Mesodermal cell (in vitro differentiated cells): ENCODE data around the gene FAM43A.

Experiments used
- H3K27ac ChIP-seq: 2 replicates; pipeline ENCODE4 v1.7.0; 2013; ENCODE audit warnings: mild to moderate bottlenecking, low read depth, low read length, moderate library complexity; ENCODE audit not compliant: severe bottlenecking
- H3K36me3 ChIP-seq: 2 replicates; pipeline ENCODE4 v1.7.1; 2013; ENCODE audit warnings: mild to moderate bottlenecking, low read length, moderate library complexity; ENCODE audit not compliant: control insufficient read depth, insufficient read depth
- H3K4me1 ChIP-seq: one replicate; pipeline ENCODE4 v1.7.1; 2013; ENCODE audit warnings: mild to moderate bottlenecking, low read length; ENCODE audit not compliant: insufficient read depth, control insufficient read depth, poor library complexity, severe bottlenecking
- H3K4me3 ChIP-seq: 2 replicates; pipeline ENCODE4 v1.7.0; 2013; ENCODE audit warnings: low read length, control low read depth, mild to moderate bottlenecking; ENCODE audit not compliant: insufficient read depth, poor library complexity, severe bottlenecking; ENCODE audit errors: extremely low read depth
- H3K9me3 ChIP-seq: 2 replicates; pipeline ENCODE4 v1.7.1; 2013; ENCODE audit warnings: mild to moderate bottlenecking, low read length, moderate library complexity; ENCODE audit not compliant: control insufficient read depth
- WGBS, 2 experiments: methylation state at CpG; one replicate each; pipeline ENCODE4 v1.1.5; 2013; ENCODE audit warnings: missing lambda C conversion rate in 2 of 2; ENCODE audit not compliant: insufficient coverage in 2 of 2; 5-methylcytosine and 5-hydroxymethylcytosine counted together

FAM43A gene

DNA sequence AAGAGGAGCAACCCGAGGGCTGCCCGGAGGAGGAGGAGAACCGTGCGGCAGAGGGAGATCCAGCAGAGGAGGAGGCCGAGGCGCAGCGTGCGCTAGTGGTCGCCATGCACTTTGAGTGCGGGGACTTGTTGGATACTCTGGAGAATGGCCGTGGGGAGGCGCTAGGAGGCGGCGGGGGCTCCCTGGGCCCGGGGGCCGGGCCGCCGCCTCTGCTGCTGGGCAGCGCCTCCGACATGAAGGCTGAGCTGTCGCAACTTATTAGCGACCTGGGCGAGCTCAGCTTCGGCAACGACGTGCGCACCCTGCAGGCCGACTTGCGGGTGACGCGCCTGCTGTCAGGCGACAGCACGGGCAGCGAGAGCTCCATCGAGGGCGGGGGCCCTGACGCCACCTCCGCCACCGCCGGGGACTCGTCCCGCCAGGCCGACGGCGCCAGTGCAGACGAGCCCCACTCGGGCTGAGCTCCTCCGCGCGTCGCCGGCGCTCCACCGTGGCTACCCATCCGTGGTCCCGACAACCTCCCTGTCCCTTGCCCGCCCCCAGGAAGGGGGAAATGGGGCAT, 2.0 kb downstream of the FAM43A start:
- WGBS, 2 experiments = 2% methylated on average over 51 to 57 of the region's 57 CpGs
- Histone ChIP-seq H3K27ac (peak overlapping the region; percentile 91), H3K36me3 (peaks cover 16% of the 10 kb centered on the region), H3K4me1 (peaks cover 11% of the 10 kb centered on the region), H3K9me3 (no peaks in the 10 kb centered on the region), H3K4me3 (peak overlapping the region; percentile 87)

DNA sequence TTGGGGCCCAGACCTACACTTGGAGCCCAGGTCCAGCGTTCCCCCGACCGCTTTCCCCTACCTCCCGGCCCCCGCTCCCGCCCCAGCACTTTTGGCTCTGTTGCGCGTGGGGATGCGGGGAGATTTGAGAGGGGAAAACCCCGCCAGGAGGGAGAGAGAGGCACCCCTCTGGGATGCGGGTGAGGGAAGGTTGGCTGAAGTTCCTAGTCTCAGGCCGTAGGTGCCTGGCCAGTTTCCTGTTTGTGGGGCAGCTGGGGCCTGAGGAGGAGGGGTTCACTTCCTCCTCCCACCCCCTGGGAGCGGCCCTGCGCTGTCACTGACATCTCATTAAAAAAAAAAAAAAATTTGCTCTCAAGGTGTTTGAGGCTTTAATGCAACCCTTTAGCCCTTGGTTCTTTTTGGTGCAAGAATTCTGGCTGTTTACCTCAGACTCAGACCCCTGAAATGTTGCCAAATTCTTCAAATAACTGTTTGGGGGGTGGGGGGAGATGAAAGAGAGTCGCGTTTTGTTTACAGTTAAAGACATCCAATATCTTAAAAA, 2.6 kb downstream of the FAM43A start:
- Histone ChIP-seq H3K4me3 (peak overlapping the region; percentile 87), H3K36me3 (peaks cover 16% of the 10 kb centered on the region), H3K27ac (peak overlapping the region; percentile 91), H3K9me3 (no peaks in the 10 kb centered on the region), H3K4me1 (peaks cover 6% of the 10 kb centered on the region)
- WGBS, 2 experiments = 0% methylated on average over 2 of the region's 16 CpGs; no CpG with 5 or more reads in 1 of the 2 experiments

DNA sequence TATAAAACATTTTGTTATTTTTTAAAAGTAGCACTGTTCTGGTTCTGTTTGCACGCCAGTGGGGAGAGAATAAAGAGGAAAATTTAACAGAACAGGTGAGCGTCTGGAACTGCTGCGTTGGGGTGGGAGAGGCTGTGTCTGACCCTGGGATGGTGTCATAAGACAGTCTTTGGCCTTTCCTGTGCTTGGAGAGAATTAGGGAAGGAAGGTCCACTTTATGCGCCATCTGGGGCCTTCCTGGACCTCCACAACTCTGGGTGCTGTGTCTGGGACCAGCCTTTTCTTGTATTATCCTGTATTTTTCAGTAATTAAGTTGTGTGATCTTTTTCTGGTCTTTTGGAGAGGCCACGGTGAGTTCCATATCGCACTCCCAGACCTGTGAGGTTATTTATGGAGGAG, 3.3 kb downstream of the FAM43A start:
- Histone ChIP-seq H3K36me3 (peaks cover 16% of the 10 kb centered on the region), H3K27ac (peak overlapping the region; percentile 91), H3K4me1 (peaks cover 5% of the 10 kb centered on the region), H3K4me3 (peak overlapping the region; percentile 87), H3K9me3 (no peaks in the 10 kb centered on the region)
- 69 to 80% methylated on average over 3 to 4 of the region's 6 CpGs for WGBS, 2 experiments

DNA sequence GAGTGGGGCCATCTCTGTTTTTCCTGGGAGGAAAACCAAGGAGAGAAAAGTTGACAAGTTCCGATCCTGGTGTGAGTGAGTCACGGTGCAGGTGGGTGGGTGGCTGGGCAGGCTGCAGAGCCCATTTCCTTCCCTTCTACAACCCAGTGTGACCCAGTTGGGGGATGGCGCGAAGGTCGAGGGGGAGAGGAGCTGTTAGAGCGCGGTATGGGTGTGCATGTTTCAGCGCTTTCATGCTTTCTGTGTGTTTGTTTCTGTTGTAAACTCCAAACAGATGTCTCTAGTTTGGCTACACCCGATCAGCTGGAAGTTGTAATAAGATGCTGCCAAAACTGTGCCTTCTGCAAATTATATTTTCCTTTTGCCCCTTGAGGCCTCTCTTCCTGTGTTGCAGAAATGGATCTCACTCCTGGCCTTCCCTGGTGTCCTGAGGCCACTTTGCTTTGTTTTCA, 3.8 kb downstream of the FAM43A start:
- H3K9me3 ChIP-seq = no peaks in the 10 kb centered on the region
- H3K27ac ChIP-seq = peak overlapping the region; percentile 91

DNA sequence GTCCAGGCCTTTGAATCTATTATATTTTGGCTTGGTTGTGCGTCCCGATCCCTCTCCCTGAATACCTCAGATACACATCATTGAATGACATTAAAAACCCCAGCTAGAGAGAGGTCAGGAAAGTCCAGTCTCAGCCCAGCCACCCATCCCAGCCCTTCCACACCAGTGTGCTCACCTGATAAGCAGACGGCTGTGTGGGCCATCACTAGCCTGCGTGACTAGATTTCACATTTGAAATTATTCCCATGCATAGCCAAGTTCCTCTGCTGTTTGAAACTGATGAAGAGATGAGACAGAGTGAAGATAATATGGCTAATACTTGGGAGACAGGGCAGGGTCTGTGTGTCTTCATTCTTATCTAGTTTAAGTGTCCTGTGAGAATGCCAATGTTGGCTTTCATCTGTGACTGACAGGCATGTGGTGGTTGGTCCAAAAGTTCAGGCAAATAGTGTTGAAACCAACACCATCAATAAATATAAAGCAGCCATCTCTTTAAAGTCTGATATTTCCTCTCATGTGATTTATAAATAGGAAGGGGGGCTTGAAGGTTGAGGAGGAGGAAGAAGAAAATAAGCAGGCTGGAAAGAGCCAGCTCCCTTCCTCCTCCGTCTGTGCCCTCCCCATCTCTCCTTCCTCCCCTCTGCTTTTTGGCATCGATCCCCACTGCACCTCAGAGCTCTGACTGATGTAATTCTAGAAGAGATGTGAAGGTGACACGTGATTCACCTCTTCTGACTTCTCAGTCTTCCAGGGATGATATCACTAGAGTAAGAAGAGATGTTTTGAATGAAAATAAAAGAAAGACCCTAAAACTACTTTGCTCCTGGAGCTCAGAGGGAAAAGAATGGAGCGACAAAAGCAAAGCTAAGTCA, 5.1 kb downstream of the FAM43A start:
- Histone ChIP-seq H3K9me3 (no peaks in the 10 kb centered on the region), H3K27ac (peak overlapping the region; percentile 49), H3K4me1 (peaks cover 5% of the 10 kb centered on the region), H3K36me3 (peaks cover 16% of the 10 kb centered on the region), H3K4me3 (no peak overlapping the region)
- 73 to 90% methylated on average over 2 to 3 of the region's 8 CpGs for WGBS, 2 experiments

More for the DNA sequence above, 3.8 kb downstream of the FAM43A start:
- H3K4me1 ChIP-seq = peaks cover 5% of the 10 kb centered on the region
- peaks cover 16% of the 10 kb centered on the region for H3K36me3 ChIP-seq
- H3K4me3 ChIP-seq = peak overlapping the region; percentile 87
- WGBS, 2 experiments = 65 to 84% methylated on average over 3 to 5 of the region's 9 CpGs

DNA sequence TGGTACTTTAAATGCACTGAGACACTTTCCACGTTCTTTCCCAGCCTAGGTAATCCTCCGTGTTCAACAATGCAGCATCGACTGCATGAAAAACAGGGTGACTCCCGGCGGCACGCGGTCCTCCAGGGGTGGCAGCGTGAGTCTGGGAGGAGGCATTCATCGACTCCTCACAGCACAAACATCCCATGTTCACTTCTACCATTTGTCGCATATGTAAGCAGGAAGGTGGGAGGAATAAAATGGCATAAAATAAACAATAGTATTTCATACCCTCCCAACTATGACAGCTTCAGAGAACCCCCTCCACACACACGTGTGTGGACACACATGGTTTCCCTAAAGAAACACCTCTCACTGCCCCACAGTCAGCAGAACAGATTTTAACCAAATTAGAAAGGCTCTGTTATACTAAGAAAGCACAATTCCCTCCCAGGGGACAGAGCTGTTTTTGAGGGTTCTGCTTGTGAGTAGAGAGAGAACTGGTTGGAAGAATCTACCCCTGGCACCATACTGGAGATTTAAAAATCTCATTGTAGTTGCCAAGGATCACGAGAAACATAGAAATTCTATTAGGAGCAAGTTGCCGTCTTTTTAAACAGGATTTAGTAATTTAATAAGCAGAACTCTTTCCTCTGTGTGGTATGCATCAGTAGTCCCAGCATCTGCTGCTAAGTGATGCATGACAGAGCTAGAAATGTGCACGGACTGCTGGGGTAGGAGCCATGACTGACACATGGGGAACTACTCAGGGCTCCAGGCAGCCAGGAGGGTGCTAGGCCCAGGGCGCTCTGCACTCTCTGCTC, 6.0 kb downstream of the FAM43A start:
- H3K27ac ChIP-seq = no peak overlapping the region

DNA sequence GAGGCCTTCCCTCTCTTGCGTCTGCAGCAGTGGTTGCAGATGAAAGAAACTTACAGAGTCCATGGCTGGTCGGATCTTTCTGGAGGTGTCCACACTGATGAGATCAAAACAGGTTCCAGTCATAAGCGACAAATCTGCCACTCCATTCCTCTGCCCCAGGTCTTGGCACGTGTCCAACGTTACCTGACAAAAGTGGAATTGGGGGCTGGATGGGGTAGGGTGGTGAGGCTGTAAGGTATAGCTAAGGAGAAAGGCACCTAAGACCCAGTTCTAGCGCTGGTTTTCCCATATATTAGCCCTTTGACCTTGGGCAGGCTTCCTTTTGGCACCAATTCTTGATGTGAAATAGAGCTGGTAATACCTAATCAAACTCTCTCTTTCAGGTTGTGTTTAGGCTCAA, 11.0 kb downstream of the FAM43A start:
- H3K4me1 ChIP-seq = no peaks in the 10 kb centered on the region
- H3K27ac ChIP-seq = no peak overlapping the region
- H3K4me3 ChIP-seq = no peak overlapping the region
- H3K36me3 ChIP-seq = no peaks in the 10 kb centered on the region
- WGBS, 2 experiments = 91 to 93% methylated on average over 3 to 4 of the region's 6 CpGs
- peaks cover 10% of the 10 kb centered on the region for H3K9me3 ChIP-seq

More for the DNA sequence above, 6.0 kb downstream of the FAM43A start:
- Histone ChIP-seq H3K4me1 (peaks cover 5% of the 10 kb centered on the region), H3K36me3 (peaks cover 15% of the 10 kb centered on the region), H3K9me3 (no peaks in the 10 kb centered on the region), H3K4me3 (no peak overlapping the region)
- 85 to 90% methylated on average over 5 to 6 of the region's 15 CpGs for WGBS, 2 experiments

DNA sequence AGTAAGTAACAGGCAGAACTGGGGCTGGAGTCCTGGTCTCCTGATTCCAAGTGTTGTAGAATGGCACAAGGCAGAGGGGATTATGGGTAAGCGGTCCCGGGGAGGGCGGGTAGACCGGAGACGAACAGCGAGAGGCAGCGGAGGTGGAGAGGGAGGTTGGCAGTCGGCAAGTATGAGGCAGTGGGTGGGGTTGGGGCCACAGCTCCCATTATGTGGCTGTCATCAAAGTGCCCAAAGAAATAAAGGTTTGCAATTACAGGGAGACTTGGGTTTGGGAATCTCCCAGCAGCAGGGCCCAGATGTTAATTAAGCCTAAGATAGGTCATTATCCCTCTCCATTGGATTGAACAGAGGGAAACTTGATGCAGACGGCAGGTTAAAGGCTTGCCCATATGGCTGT, 16.9 kb downstream of the FAM43A start:
- Histone ChIP-seq H3K9me3 (peaks cover 10% of the 10 kb centered on the region), H3K36me3 (no peaks in the 10 kb centered on the region), H3K4me1 (peaks cover 9% of the 10 kb centered on the region), H3K4me3 (no peak overlapping the region), H3K27ac (no peak overlapping the region)
- WGBS, 2 experiments = 95 to 100% methylated on average over 6 to 9 of the region's 9 CpGs

DNA sequence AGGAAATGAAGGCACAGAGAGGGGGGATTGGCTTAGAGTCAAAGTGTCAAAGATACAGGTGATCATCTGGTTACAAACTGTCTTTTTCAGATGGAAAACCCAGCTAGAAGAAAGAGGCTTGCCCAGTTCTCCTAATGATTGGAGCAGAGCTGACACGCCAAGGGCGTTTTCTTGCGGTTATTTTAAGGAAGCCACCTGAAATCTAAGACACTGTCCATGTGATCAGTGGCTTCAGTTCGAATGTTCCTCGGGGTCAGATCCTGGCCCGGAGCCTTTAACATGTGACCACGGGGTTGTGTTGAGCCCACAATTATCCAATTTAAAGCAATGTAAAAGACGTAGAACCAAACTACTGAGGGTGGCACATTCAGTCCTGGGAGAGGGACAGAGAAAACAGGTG, 19.5 kb downstream of the FAM43A start:
- H3K4me3 ChIP-seq = no peak overlapping the region
- 89 to 97% methylated on average over 7 to 8 of the region's 8 CpGs for WGBS, 2 experiments
- H3K27ac ChIP-seq = no peak overlapping the region
- no peaks in the 10 kb centered on the region for H3K36me3 ChIP-seq
- no peaks in the 10 kb centered on the region for H3K9me3 ChIP-seq
- H3K4me1 ChIP-seq = peaks cover 9% of the 10 kb centered on the region

DNA sequence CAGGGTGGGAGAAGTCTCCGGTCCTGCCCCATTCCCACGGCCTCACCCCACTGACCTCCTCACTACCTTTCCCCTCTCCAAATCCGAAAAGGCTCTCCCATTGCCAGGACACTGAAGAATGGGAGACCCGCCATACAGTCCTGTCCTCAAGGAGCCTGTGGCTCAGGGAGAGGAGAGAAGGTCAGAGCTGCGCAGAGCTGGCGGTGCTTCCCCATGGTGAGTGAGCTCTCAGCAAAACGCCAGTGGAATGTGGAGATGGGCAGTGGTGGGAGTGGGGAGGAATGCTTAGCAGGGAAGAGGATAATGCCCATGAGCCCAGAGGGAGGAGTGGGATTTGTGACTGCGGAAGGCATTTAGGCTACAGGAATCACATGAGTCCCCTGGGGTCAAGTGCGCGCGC, 20.1 kb downstream of the FAM43A start:
- WGBS, 2 experiments = 85 to 94% methylated on average over 5 to 7 of the region's 11 CpGs
- H3K9me3 ChIP-seq = no peaks in the 10 kb centered on the region
- H3K4me1 ChIP-seq = peaks cover 9% of the 10 kb centered on the region
- H3K4me3 ChIP-seq = no peak overlapping the region
- H3K36me3 ChIP-seq = no peaks in the 10 kb centered on the region
- no peak overlapping the region for H3K27ac ChIP-seq
